OCI-LY3 (cell line): Measurements from ENCODE around the gene ZNF605.
"Not testable (repeated sequence)": the region's sequence is repeated elsewhere in the genome, so short reads cannot be mapped to it uniquely, and the experiment has no call there.

ENCODE experiments used
- H2AFZ ChIP-seq: fragments of 200-600, 300-600 bp; shearing (Covaris generic); 2 replicates; pipeline ENCODE4 v1.6.0; 2014; ENCODE audit warnings: antibody characterized with exemption, low read depth, low read length
- H3K27ac ChIP-seq: fragments of 200-600, 300-600 bp; sonication (generic); 2 replicates; pipeline ENCODE4 v1.5.1; 2014; ENCODE audit warnings: mild to moderate bottlenecking, low read length, moderate library complexity, mixed read lengths
- H3K27me3 ChIP-seq: fragments of 200-600, 300-600 bp; sonication (generic); 2 replicates; pipeline ENCODE4 v1.6.1; 2014; ENCODE audit warnings: low read depth, low read length, mixed read lengths
- H3K36me3 ChIP-seq: fragments of 200-600, 300-600 bp; sonication (generic); replicated peaks from 2 replicates; pipeline ENCODE3; 2014; ENCODE audit warnings: low read depth, low read length, mixed read lengths
- H3K4me1 ChIP-seq: fragments of 300-600, 200-600 bp; sonication (generic); 2 replicates; pipeline ENCODE4 v1.6.1; 2014; ENCODE audit warnings: low read length, mixed read lengths
- H3K4me2 ChIP-seq: fragments of 200-600, 300-600 bp; sonication (generic); 2 replicates; pipeline ENCODE4 v1.6.1; 2014; ENCODE audit warnings: low read length, mixed read lengths
- H3K4me3 ChIP-seq: fragments of 300-600, 200-600 bp; sonication (generic); 2 replicates; pipeline ENCODE4 v1.5.1; 2014; ENCODE audit warnings: antibody characterized with exemption, mild to moderate bottlenecking, low read length, moderate library complexity
- H3K79me2 ChIP-seq: fragments of 300-600, 200-600 bp; shearing (Covaris generic); 2 replicates; pipeline ENCODE4 v1.6.1; 2014; ENCODE audit warnings: mild to moderate bottlenecking, low read length, mixed read lengths
- H3K9ac ChIP-seq: fragments of 300-600, 200-600 bp; shearing (Covaris generic); 2 replicates; pipeline ENCODE4 v1.6.0; 2014; ENCODE audit warnings: mild to moderate bottlenecking, low read length, moderate library complexity
- H3K9me3 ChIP-seq: fragments of 200-600, 300-600 bp; shearing (Covaris generic); 2 replicates; pipeline ENCODE4 v1.6.1; 2014; ENCODE audit warnings: low read length, mixed read lengths; ENCODE audit not compliant: insufficient read depth
- H4K20me1 ChIP-seq: fragments of 200-600, 300-600 bp; sonication (generic); 2 replicates; pipeline ENCODE4 v1.6.1; 2016; ENCODE audit warnings: low read length, mixed read lengths; ENCODE audit not compliant: insufficient read depth
- CTCF ChIP-seq: fragments of 200-600, 300-600 bp; sonication (generic); IDR thresholded peaks from 2 replicates; pipeline ENCODE4 v1.5.1; 2014; ENCODE audit warnings: antibody characterized with exemption, low read length, low read depth
- EZH2phosphoT487 ChIP-seq: fragments of 200-600 bp; shearing (Covaris generic); IDR thresholded peaks from 2 replicates; pipeline ENCODE4 v1.6.1; 2018; ENCODE audit warnings: antibody characterized with exemption, mixed run types, low read depth

The ZNF605 gene

GRCh38 chr12:132945806-132946205, 10.3 kb downstream of the ZNF605 start:
- H3K27ac ChIP-seq: no peak overlapping the region
- H4K20me1 ChIP-seq: no peaks in the 10 kb centered on the region
- no peak overlapping the region for H2AFZ ChIP-seq
- H3K36me3 ChIP-seq: peaks cover 13% of the 10 kb centered on the region
- no peaks in the 10 kb centered on the region for H3K27me3 ChIP-seq
- H3K9me3 ChIP-seq: 0 out of 2 replicates have a peak, but pooled peaks cover under 1% of the 10 kb centered on the region
- TF ChIP-seq EZH2phosphoT487: no peak
- TF ChIP-seq CTCF: no peak
- no peaks in the 10 kb centered on the region for H3K4me1 ChIP-seq
- no peak overlapping the region for H3K4me3 ChIP-seq
- H3K9ac ChIP-seq: no peak overlapping the region
- no peak overlapping the region for H3K4me2 ChIP-seq
- H3K79me2 ChIP-seq: peaks cover 10% of the 10 kb centered on the region

- Histone ChIP-seq H3K36me3 (no peaks in the 10 kb centered on the region), H3K27ac (no peak overlapping the region), H3K9ac (no peak overlapping the region), H3K27me3 (no peaks in the 10 kb centered on the region), H2AFZ (no peak overlapping the region), H3K79me2 (no peaks in the 10 kb centered on the region), H4K20me1 (no peaks in the 10 kb centered on the region), H3K4me3 (no peak overlapping the region), H3K4me2 (no peak overlapping the region), H3K9me3 (no peaks in the 10 kb centered on the region), H3K4me1 (no peaks in the 10 kb centered on the region)
- TF ChIP-seq EZH2phosphoT487 (no peak), CTCF (no peak)
Measured at GRCh38 chr12:132942611-132943010, 13.5 kb downstream of the ZNF605 start.

- Histone ChIP-seq H3K27me3 (no peaks in the 10 kb centered on the region), H2AFZ (no peak overlapping the region), H3K27ac (no peak overlapping the region), H3K9me3 (no peaks in the 10 kb centered on the region), H3K9ac (no peak overlapping the region), H4K20me1 (no peaks in the 10 kb centered on the region), H3K36me3 (no peaks in the 10 kb centered on the region), H3K4me3 (no peak overlapping the region), H3K4me1 (no peaks in the 10 kb centered on the region), H3K4me2 (no peak overlapping the region), H3K79me2 (no peaks in the 10 kb centered on the region)
- TF ChIP-seq CTCF (no peak), EZH2phosphoT487 (no peak)
Measured at GRCh38 chr12:132941336-132941954, 14.7 kb downstream of the ZNF605 start.

- H2AFZ ChIP-seq: no peak overlapping the region
- no peaks in the 10 kb centered on the region for H3K9me3 ChIP-seq
- H3K27me3 ChIP-seq: no peaks in the 10 kb centered on the region
- H3K36me3 ChIP-seq: no peaks in the 10 kb centered on the region
- H3K4me2 ChIP-seq: no peak overlapping the region
- no peak overlapping the region for H3K27ac ChIP-seq
- H3K4me1 ChIP-seq: no peaks in the 10 kb centered on the region
- no peaks in the 10 kb centered on the region for H4K20me1 ChIP-seq
- no peaks in the 10 kb centered on the region for H3K79me2 ChIP-seq
- no peak for TF ChIP-seq EZH2phosphoT487
- no peak for TF ChIP-seq CTCF
- no peak overlapping the region for H3K4me3 ChIP-seq
- no peak overlapping the region for H3K9ac ChIP-seq
Measured at GRCh38 chr12:132940071-132940719, 15.9 kb downstream of the ZNF605 start.

GRCh38 chr12:132938807-132939206, 17.3 kb downstream of the ZNF605 start:
- H3K4me3 ChIP-seq, H4K20me1 ChIP-seq, H3K79me2 ChIP-seq, H3K4me2 ChIP-seq, H3K27ac ChIP-seq, H3K9ac ChIP-seq, H2AFZ ChIP-seq, H3K9me3 ChIP-seq, H3K27me3 ChIP-seq, H3K36me3 ChIP-seq, H3K4me1 ChIP-seq: not testable (repeated sequence)
